Astrocyte (in vitro differentiated cells and primary cell): ENCODE results near the gene SGCD. TPM values are rescaled to one million over a fixed set of nuclear protein-coding genes. Genes with fewer than 3 reads are reported as not detected.

Source experiments
- DNase-seq: peaks from one replicate; pipeline ENCODE4 v3.0.0-alpha.2; 2010; ENCODE audit warnings: low read depth
- FAIRE-seq: peaks from 2 replicates; lab custom pipeline; 2011; peaks lifted over from hg19 to GRCh38; lab: Jason Lieb, UNC
- H2AFZ ChIP-seq: 2 replicates; pipeline ENCODE4 v1.6.0; 2012; ENCODE audit warnings: low read depth, low read length, inconsistent platforms
- H3K27ac ChIP-seq: 2 replicates; pipeline ENCODE4 v1.5.1; 2011; ENCODE audit warnings: low read depth, low read length, inconsistent platforms
- H3K27me3 ChIP-seq: 2 replicates; pipeline ENCODE4 v1.6.0; 2011; ENCODE audit warnings: low read length, inconsistent platforms; ENCODE audit not compliant: insufficient read depth
- H3K36me3 ChIP-seq: 2 replicates; pipeline ENCODE4 v1.5.1; 2011; ENCODE audit warnings: low read length, inconsistent platforms; ENCODE audit not compliant: insufficient read depth
- H3K4me1 ChIP-seq: 2 replicates; pipeline ENCODE4 v1.5.1; 2011; ENCODE audit warnings: low read length, inconsistent platforms; ENCODE audit not compliant: insufficient read depth
- H3K4me2 ChIP-seq: 2 replicates; pipeline ENCODE4 v1.6.0; 2012; ENCODE audit warnings: low read length, inconsistent platforms
- H3K4me3 ChIP-seq: 2 replicates; pipeline ENCODE4 v1.5.1; 2011; ENCODE audit warnings: low read depth, mild to moderate bottlenecking, low read length, inconsistent platforms; ENCODE audit not compliant: insufficient read depth
- H3K79me2 ChIP-seq: 2 replicates; pipeline ENCODE4 v1.6.0; 2012; ENCODE audit warnings: mild to moderate bottlenecking, low read length, inconsistent platforms; ENCODE audit not compliant: insufficient read depth
- H3K9ac ChIP-seq: 2 replicates; pipeline ENCODE4 v1.6.0; 2012; ENCODE audit warnings: mild to moderate bottlenecking, low read length, inconsistent platforms
- H3K9me3 ChIP-seq: 2 replicates; pipeline ENCODE4 v1.5.1; 2012; ENCODE audit warnings: low read depth, mild to moderate bottlenecking, low read length, inconsistent platforms; ENCODE audit not compliant: insufficient read depth
- H4K20me1 ChIP-seq: 2 replicates; pipeline ENCODE4 v1.6.0; 2012; ENCODE audit warnings: low read length, inconsistent platforms; ENCODE audit not compliant: insufficient read depth
- H3K27ac Mint-ChIP-seq: one replicate; pipeline ENCODE4 v1.8.0; 2021; ENCODE audit warnings: mild to moderate bottlenecking, mixed read lengths; ENCODE audit not compliant: unreplicated experiment
- H3K27me3 Mint-ChIP-seq: one replicate; pipeline ENCODE4 v1.8.0; 2021; ENCODE audit warnings: low read depth, mixed read lengths; ENCODE audit not compliant: unreplicated experiment
- H3K36me3 Mint-ChIP-seq: one replicate; pipeline ENCODE4 v1.8.0; 2021; ENCODE audit warnings: low read depth, mixed read lengths; ENCODE audit not compliant: unreplicated experiment
- H3K4me1 Mint-ChIP-seq: one replicate; pipeline ENCODE4 v1.8.0; 2021; ENCODE audit warnings: low read depth, mixed read lengths; ENCODE audit not compliant: unreplicated experiment
- H3K4me3 Mint-ChIP-seq: one replicate; pipeline ENCODE4 v1.8.0; 2021; ENCODE audit warnings: mild to moderate bottlenecking, moderate library complexity, mixed read lengths; ENCODE audit not compliant: unreplicated experiment
- H3K9me3 Mint-ChIP-seq: one replicate; pipeline ENCODE4 v1.8.0; 2021; ENCODE audit warnings: mild to moderate bottlenecking, mixed read lengths; ENCODE audit not compliant: unreplicated experiment
- CTCF ChIP-seq: IDR thresholded peaks from 2 replicates; pipeline ENCODE4 v1.5.1; 2011; ENCODE audit warnings: low read depth, mild to moderate bottlenecking, inconsistent platforms, low read length, moderate library complexity; ENCODE audit not compliant: insufficient read depth
- EZH2 ChIP-seq: IDR thresholded peaks from 2 replicates; pipeline ENCODE4 v1.6.1; 2012; ENCODE audit warnings: mild to moderate bottlenecking, low read length, inconsistent platforms; ENCODE audit not compliant: insufficient read depth
- total RNA-seq: library from RNA; stranded (reverse); gene quantifications from 2 replicates; pipeline ENCODE4 v1.2.1, GENCODE V29; 2021

SGCD gene
- total RNA-seq, 1 donor from 2014 or later: 2.9 TPM

- no peaks in the 10 kb centered on the region for H3K27me3 ChIP-seq
- no peaks in the 10 kb centered on the region for H3K4me1 ChIP-seq
- H3K9me3 ChIP-seq: peaks cover 3% of the 10 kb centered on the region
- no peaks in the 10 kb centered on the region for H3K79me2 ChIP-seq
- no peaks in the 10 kb centered on the region for H3K36me3 Mint-ChIP-seq
- no peaks in the 10 kb centered on the region for H3K9me3 Mint-ChIP-seq
- no peak for FAIRE-seq
- no peak overlapping the region for H3K27ac ChIP-seq
- no peak for DNase-seq
- no peak overlapping the region for H3K4me2 ChIP-seq
- no peak for TF ChIP-seq EZH2
- TF ChIP-seq CTCF: no peak
- H3K27ac Mint-ChIP-seq: no peak overlapping the region
- H2AFZ ChIP-seq: no peak overlapping the region
- H3K4me3 ChIP-seq: no peak overlapping the region
- no peak overlapping the region for H3K4me3 Mint-ChIP-seq
- H3K4me1 Mint-ChIP-seq: peaks cover 12% of the 10 kb centered on the region
- no peaks in the 10 kb centered on the region for H3K36me3 ChIP-seq
- no peak overlapping the region for H3K9ac ChIP-seq
- H4K20me1 ChIP-seq: no peaks in the 10 kb centered on the region
- no peaks in the 10 kb centered on the region for H3K27me3 Mint-ChIP-seq
These were observed 178.1 kb downstream of the SGCD start for GRCh38 chr5:156505101-156505500.

DNA sequence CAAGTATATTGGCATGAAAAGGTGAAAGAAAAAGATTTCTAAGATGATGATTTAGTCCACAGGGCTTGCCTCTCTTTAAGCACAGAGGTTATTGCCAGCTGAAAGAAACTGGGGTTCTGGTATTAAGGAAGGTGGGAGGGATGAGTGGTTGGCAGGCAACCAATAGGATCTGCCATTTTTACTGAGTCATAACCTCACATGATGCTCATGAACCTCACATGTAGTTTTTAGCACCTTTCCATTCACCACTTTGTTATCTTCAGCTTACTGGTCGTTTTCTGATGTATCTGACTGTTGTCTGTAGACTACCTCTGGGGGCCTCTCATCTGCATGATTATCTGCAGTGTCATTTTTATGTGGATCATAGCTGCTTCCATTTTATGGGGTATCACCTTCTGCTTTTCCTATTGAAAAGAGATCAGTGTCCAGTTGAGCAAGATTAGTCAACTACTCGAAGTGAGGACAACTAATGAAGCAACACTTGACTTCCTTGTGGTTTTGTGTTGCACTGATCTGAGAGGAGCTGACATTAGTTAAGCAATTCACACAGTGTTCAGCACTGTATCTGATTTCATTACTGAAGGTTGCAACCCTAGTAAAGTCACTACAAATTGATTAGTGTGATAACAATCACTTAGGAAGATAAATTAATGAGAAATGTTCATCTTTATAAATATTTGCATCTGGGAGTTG, 186.3 kb downstream of the SGCD start:
- no peak for DNase-seq
- no peak overlapping the region for H3K27ac ChIP-seq
- H3K4me1 ChIP-seq: no peaks in the 10 kb centered on the region
- H3K4me2 ChIP-seq: no peak overlapping the region
- H3K4me3 Mint-ChIP-seq: no peak overlapping the region
- no peaks in the 10 kb centered on the region for H3K27me3 Mint-ChIP-seq
- no peaks in the 10 kb centered on the region for H3K79me2 ChIP-seq
- H3K9me3 Mint-ChIP-seq: peaks cover 3% of the 10 kb centered on the region
- H3K36me3 ChIP-seq: no peaks in the 10 kb centered on the region
- no peak for FAIRE-seq
- H3K36me3 Mint-ChIP-seq: no peaks in the 10 kb centered on the region
- no peaks in the 10 kb centered on the region for H4K20me1 ChIP-seq
- H3K4me1 Mint-ChIP-seq: no peaks in the 10 kb centered on the region
- no peaks in the 10 kb centered on the region for H3K27me3 ChIP-seq
- H3K9me3 ChIP-seq: no peaks in the 10 kb centered on the region
- H3K4me3 ChIP-seq: no peak overlapping the region
- H3K9ac ChIP-seq: no peak overlapping the region
- TF ChIP-seq EZH2: no peak
- no peak for TF ChIP-seq CTCF
- no peak overlapping the region for H3K27ac Mint-ChIP-seq
- no peak overlapping the region for H2AFZ ChIP-seq

GRCh38 chr5:156515121-156515520, 188.2 kb downstream of the SGCD start:
- H3K27me3 ChIP-seq: no peaks in the 10 kb centered on the region
- Mint-ChIP-seq H3K27me3 (no peaks in the 10 kb centered on the region), H3K36me3 (no peaks in the 10 kb centered on the region), H3K27ac (no peak overlapping the region), H3K4me3 (no peak overlapping the region), H3K9me3 (peaks cover 7% of the 10 kb centered on the region), H3K4me1 (no peaks in the 10 kb centered on the region)
- H3K9me3 ChIP-seq: no peaks in the 10 kb centered on the region
- TF ChIP-seq CTCF (no peak), EZH2 (no peak)
- DNase-seq (no peak), FAIRE-seq (no peak)
- H3K79me2 ChIP-seq: no peaks in the 10 kb centered on the region
- H3K9ac ChIP-seq: no peak overlapping the region
- no peak overlapping the region for H3K4me3 ChIP-seq
- no peak overlapping the region for H2AFZ ChIP-seq
- H4K20me1 ChIP-seq: no peaks in the 10 kb centered on the region
- no peaks in the 10 kb centered on the region for H3K36me3 ChIP-seq
- no peaks in the 10 kb centered on the region for H3K4me1 ChIP-seq
- H3K27ac ChIP-seq: no peak overlapping the region
- no peak overlapping the region for H3K4me2 ChIP-seq
